NCI-H82 (cell line): ENCODE data around the gene MTPN.

Experiments used
- DNase-seq: peaks from one replicate; lab custom pipeline; 2025; lab: John Stamatoyannopoulos, UW

Gene MTPN

DNA sequence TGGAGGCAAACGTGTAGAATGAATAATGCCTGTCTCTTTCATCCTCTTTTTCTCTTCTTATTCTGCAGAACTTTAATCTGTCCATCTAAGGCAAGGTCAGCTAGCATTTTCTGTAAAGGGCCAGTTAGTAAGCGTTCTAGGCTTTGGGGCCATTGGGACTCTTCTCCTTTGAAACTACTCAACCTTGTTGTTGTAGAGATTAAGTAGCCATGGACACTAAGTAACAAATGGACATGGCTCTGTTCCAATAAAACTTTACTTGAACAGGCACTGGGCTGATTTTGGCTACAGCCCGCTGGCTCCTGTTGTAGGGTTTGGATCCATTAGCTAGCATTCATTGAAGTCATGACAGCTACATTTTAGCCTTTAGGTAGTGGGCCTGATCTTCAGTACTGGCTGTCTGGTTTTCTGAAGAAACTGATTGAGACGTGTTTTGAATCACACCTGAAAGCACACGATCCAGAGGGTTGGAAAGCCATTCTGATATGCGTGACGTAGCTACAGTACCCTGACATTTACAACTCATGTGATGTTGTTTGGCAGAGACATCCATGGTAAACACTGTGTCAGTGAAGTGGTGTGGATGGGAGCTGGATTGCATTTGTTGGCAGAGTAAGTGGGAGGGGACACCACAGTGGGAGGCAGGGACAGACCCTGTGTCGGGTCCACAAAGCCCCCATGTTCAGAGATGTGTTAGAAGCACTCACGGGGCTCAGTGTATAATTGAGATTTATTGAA, 92.5 kb downstream of the MTPN start:
- no peak for DNase-seq

DNA sequence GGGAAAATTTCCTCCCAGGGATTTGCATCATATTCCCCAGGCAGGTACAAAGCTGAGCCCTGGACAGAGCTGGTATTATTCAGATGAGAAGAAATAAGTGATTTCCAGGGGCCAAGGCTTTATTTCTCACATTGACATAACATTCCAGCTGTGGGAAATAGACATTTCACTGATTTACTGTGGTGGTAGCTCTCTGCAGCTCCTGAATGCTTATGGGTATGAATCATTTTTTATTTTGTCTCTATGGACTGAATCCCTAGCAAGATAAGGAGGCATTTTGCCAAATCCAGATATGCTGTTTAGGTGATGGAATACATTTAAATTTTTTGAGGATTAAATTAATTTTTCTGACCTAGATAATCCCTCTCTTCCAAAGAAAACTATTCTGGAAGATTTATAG, 97.9 kb downstream of the MTPN start:
- DNase-seq = no peak

DNA sequence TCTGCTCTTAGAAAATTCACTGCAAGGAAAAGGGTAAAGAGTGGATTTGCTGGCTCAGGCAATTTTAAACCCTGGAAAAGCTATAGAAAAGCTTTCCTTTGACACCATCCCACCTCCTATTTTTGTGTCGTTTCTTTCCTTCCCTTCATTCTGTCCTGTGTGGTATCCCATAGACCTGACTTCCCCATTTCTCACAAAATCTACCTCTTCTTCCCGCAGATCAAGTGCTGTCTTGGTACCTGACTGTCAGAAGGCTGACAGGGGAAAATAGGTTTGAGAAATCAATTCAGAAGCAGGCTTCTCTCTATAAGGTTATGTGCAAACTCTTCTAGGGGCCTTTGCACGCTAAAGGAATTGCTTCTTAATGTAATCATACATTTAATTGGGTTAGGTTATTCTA, 98.9 kb downstream of the MTPN start:
- DNase-seq = no peak

DNA sequence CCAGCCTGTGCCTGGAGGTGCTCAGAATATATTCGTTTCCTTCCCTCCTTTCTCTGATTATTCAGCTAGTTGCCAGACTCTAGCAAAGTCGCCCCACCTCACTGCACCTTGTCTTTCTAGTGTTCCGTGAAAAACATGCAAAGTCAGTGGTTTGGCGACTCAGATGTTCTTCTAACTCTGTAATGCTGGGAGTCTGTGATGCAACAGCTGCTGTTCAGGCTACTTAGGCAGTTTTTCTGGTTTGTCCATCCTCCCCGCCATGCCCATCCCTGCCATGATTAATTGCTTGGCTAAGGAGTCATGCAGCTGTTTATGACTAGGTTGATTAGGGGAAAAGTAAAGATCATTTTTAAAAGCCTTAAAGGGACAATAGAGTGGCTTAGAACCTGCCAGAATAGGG, 99.4 kb downstream of the MTPN start:
- peak; percentile 64 for DNase-seq
